DOHH2 (cell line): Measurements from ENCODE around the gene RPP21.

ENCODE experiments used
- EZH2phosphoT487 ChIP-seq: fragments of 200-600 bp; sonication (generic); IDR thresholded peaks from 2 replicates; pipeline ENCODE4 v1.6.1; 2017; ENCODE audit warnings: borderline replicate concordance, mild to moderate bottlenecking, antibody characterized with exemption, low read length, moderate library complexity, mixed read lengths
- TF ChIP-seq, protein P1 (sequence below): fragments of 200-600 bp; sonication (generic); IDR thresholded peaks from one replicate; pipeline ENCODE4 v1.5.1; 2014; ENCODE audit warnings: antibody characterized with exemption, mild to moderate bottlenecking, low read depth, low read length; ENCODE audit not compliant: poor library complexity, severe bottlenecking

DNA sequence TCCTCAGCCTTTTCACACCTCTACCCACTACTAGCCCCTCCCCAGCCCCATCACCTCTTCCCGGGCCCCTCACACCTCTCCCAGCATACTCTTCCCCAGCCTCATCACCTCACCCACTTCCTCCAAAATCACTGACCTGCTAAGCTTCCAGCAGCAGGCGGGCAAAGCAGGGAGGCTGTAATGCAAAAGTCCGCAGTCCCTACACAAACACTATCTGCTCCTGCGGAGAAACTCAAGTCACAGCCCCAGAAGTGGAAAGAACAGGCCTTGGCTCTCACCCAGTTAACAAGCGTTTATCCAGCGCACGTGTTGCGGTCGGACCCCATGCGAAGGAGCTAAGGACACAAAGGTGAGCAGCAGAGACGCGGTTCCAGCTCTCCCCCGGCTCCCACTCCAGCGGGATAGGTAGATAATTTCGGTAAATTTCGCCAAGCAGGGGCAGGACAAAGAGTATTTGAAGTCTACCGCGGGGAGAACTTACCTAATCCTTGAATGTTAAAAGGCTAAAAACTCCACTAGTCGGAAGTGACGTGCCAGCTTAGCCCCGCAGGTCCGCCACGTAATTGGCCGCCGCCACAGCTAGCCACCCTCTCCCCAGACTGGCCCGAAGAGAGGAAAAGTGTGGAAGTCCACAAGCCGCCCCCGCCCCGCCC, 19.0 kb upstream of the RPP21 start:
- TF ChIP-seq, protein P1, sequence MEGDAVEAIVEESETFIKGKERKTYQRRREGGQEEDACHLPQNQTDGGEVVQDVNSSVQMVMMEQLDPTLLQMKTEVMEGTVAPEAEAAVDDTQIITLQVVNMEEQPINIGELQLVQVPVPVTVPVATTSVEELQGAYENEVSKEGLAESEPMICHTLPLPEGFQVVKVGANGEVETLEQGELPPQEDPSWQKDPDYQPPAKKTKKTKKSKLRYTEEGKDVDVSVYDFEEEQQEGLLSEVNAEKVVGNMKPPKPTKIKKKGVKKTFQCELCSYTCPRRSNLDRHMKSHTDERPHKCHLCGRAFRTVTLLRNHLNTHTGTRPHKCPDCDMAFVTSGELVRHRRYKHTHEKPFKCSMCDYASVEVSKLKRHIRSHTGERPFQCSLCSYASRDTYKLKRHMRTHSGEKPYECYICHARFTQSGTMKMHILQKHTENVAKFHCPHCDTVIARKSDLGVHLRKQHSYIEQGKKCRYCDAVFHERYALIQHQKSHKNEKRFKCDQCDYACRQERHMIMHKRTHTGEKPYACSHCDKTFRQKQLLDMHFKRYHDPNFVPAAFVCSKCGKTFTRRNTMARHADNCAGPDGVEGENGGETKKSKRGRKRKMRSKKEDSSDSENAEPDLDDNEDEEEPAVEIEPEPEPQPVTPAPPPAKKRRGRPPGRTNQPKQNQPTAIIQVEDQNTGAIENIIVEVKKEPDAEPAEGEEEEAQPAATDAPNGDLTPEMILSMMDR: no peak
- no peak for TF ChIP-seq EZH2phosphoT487
